ENCODE results near the gene ZNF219. TPM values are rescaled to one million over a fixed set of nuclear protein-coding genes. Genes with fewer than 3 reads are reported as not detected.
A peak's percentile ranks its signal among the peaks of the same experiment; 100 is the strongest.

ZNF219 gene
- total RNA-seq, 1 donor from 2014 or later: 5.1 TPM

- no peak for DNase-seq
Measured at GRCh38 chr14:21101802-21102413, 3.5 kb upstream of the ZNF219 start.

GRCh38 chr14:21100931-21101330 lies 2.5 kb upstream of the ZNF219 start, which contains the start of gene TMEM253:
TSS of gene TMEM253 (plus strand) at chr14:21101066. CDS start at chr14:21101344, 278 bp downstream.
- no peak for DNase-seq

- DNase-seq: no peak
Measured at GRCh38 chr14:21099596-21099985, 1.1 kb upstream of the ZNF219 start.

GRCh38 chr14:21098892-21099595 lies 589 bp upstream of the ZNF219 start:
- DNase-seq: no peak

- DNase-seq: no peak
Measured at GRCh38 chr14:21097636-21098075, 799 bp downstream of the ZNF219 start.

- no peak for DNase-seq
Measured at GRCh38 chr14:21096978-21097635, 1.3 kb downstream of the ZNF219 start.

GRCh38 chr14:21096438-21096837 lies 2.0 kb downstream of the ZNF219 start:
- DNase-seq: no peak

- peak; percentile 54 for DNase-seq
Measured at GRCh38 chr14:21095430-21096205, 2.8 kb downstream of the ZNF219 start.

- no peak for DNase-seq
Measured at GRCh38 chr14:21093769-21094681, 4.4 kb downstream of the ZNF219 start.

GRCh38 chr14:21093018-21093417 lies 5.4 kb downstream of the ZNF219 start:
- no peak for DNase-seq

- peak; percentile 89 for DNase-seq
Measured at GRCh38 chr14:21092273-21093011, 6.0 kb downstream of the ZNF219 start.

- no peak for DNase-seq
Measured at GRCh38 chr14:21091821-21092272, 6.6 kb downstream of the ZNF219 start.

- DNase-seq: no peak
Measured at GRCh38 chr14:21090940-21091663, 7.4 kb downstream of the ZNF219 start.

- DNase-seq: no peak
Measured at GRCh38 chr14:21090194-21090939, 8.1 kb downstream of the ZNF219 start.

GRCh38 chr14:21089877-21090193 lies 8.6 kb downstream of the ZNF219 start:
- DNase-seq: no peak

GRCh38 chr14:21089271-21089670 lies 9.2 kb downstream of the ZNF219 start:
- no peak for DNase-seq

- DNase-seq: no peak
Measured at GRCh38 chr14:21088687-21089086, 9.8 kb downstream of the ZNF219 start.

- DNase-seq: peak; percentile 91
Measured at GRCh38 chr14:21087294-21088091, 11.0 kb downstream of the ZNF219 start.

- DNase-seq: no peak
Measured at GRCh38 chr14:21086908-21087293, 11.6 kb downstream of the ZNF219 start.
